PC-9 (cell line): ENCODE data around the gene DDI2. TPM values are rescaled to one million over a fixed set of nuclear protein-coding genes. Genes with fewer than 3 reads are reported as not detected.

Experiments used
- BruUV-seq: library from RNA; stranded (reverse); fragments of 400-500 nt; replicated peaks from 2 replicates; lab custom pipeline; 2021; lab: Mats Ljungman, UMichigan
- CTCF ChIA-PET: fragments of 300-600 bp; sonication (Branson Sonifier 250); formaldehyde crosslinking; loops from one replicate; lab custom pipeline; 2022; ENCODE audit warnings: antibody characterized with exemption; lab: Charles Lee
- POLR2A ChIA-PET: fragments of 300-600 bp; sonication (Branson Sonifier 250); formaldehyde crosslinking; loops from one replicate; lab custom pipeline; 2022; ENCODE audit warnings: antibody characterized with exemption; ENCODE audit not compliant: unreplicated experiment; lab: Charles Lee
- DNase-seq, 2 experiments: peaks; one replicate each; pipeline versions ENCODE4 v3.0.0 to v3.0.0-alpha.2; 2015 to 2022; ENCODE audit warnings: mixed read lengths in 1 of 2
- H2AFZ ChIP-seq: fragments of 200-600 bp; sonication (generic); 2 replicates; pipeline ENCODE4 v1.8.1; 2017; ENCODE audit warnings: antibody characterized with exemption
- H3F3A ChIP-seq: fragments of 200-600 bp; sonication (generic); 2 replicates; pipeline ENCODE4 v1.8.1; 2017; ENCODE audit warnings: antibody characterized with exemption, mild to moderate bottlenecking, low read depth; ENCODE audit not compliant: insufficient read depth
- H3K27ac ChIP-seq: fragments of 200-600 bp; sonication (generic); 2 replicates; pipeline ENCODE4 v1.6.1; 2016; ENCODE audit warnings: mixed run types
- H3K27me3 ChIP-seq: fragments of 200-600 bp; sonication (generic); 2 replicates; pipeline ENCODE4 v1.6.1; 2016; ENCODE audit warnings: low read depth, mixed run types; ENCODE audit not compliant: insufficient read depth
- H3K36me3 ChIP-seq: fragments of 200-600 bp; sonication (generic); 2 replicates; pipeline ENCODE4 v1.6.1; 2016; ENCODE audit warnings: low read depth, mixed run types
- H3K4me1 ChIP-seq: fragments of 200-600 bp; sonication (generic); replicated peaks from 2 replicates; pipeline ENCODE4 v1.6.1; 2016; ENCODE audit warnings: mixed run types; ENCODE audit not compliant: insufficient read depth
- H3K4me2 ChIP-seq: fragments of 200-600 bp; sonication (generic); 2 replicates; pipeline ENCODE4 v1.6.1; 2017; ENCODE audit warnings: mixed run types
- H3K4me3 ChIP-seq: fragments of 200-600 bp; sonication (generic); 2 replicates; pipeline ENCODE4 v1.6.1; 2016; ENCODE audit warnings: mixed run types
- H3K79me2 ChIP-seq: fragments of 200-600 bp; sonication (generic); 2 replicates; pipeline ENCODE4 v1.6.1; 2017; ENCODE audit warnings: low read depth, mixed run types
- H3K9me2 ChIP-seq: fragments of 200-600 bp; sonication (generic); 2 replicates; pipeline ENCODE4 v1.8.1; 2017; ENCODE audit warnings: mild to moderate bottlenecking; ENCODE audit not compliant: insufficient read depth
- H3K9me3 ChIP-seq: fragments of 200-600 bp; sonication (generic); 2 replicates; pipeline ENCODE4 v1.8.1; 2016; ENCODE audit warnings: low read depth; ENCODE audit not compliant: insufficient read depth
- H4K20me1 ChIP-seq: fragments of 200-600 bp; sonication (generic); 2 replicates; pipeline ENCODE4 v1.8.1; 2017; ENCODE audit not compliant: insufficient read depth
- EZH2 ChIP-seq: fragments of 200-600 bp; sonication (generic); IDR thresholded peaks from 2 replicates; pipeline ENCODE4 v1.8.0; 2017; ENCODE audit warnings: antibody characterized with exemption, low read depth
- intact Hi-C: fragments of 100-400 bp; cut with micrococcal nuclease; formaldehyde crosslinking; loops from one replicate; pipeline ENCODE4 v1.10.0; 2022; ENCODE audit not compliant: unreplicated experiment
- total RNA-seq: library from RNA; stranded (reverse); gene quantifications from 2 replicates; pipeline ENCODE4 v1.2.3, GENCODE V29; 2021
- TF ChIP-seq, protein P1 (sequence below): fragments of 200-600 bp; sonication (generic); conservative IDR thresholded peaks from 2 replicates; pipeline ENCODE4 v1.6.1; 2017; ENCODE audit warnings: mixed run types, antibody characterized with exemption, mild to moderate bottlenecking, moderate library complexity

The DDI2 gene
- total RNA-seq, 1 experiment from 2014 or later: 38.0 TPM

DNA sequence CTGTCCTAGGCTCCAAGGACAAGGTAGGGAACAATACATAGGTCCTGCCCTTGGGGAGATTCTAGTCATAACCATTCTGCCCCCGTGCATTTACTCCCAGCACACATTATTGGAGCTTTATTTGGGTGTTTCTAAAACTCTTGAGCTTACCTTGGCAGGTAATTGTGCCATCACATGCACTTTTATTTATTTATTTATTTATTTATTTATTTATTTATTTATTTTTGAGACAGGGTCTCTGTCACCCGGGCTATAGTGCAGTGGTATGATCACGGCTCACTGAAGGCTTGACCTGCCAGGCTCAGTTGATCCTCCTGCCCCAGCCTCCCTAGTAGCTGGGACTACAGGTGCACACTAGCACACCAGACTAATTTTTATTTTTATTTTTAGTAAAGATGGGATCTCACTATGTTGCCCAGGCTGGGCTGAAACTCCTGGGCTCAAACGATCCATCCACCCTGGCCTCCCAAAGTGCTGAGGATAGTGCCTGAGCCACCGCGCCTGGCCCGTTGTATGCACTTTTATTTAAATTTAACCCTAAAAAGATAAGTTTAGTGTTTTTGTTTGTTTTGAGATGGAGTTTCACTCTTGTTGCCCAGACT is 41.6 kb upstream of the DDI2 start:
- Histone ChIP-seq H3K4me1 (no peaks in the 10 kb centered on the region), H3F3A (no peaks in the 10 kb centered on the region), H3K9me2 (no peaks in the 10 kb centered on the region), H3K79me2 (no peaks in the 10 kb centered on the region), H3K9me3 (no peaks in the 10 kb centered on the region), H3K4me2 (no peak overlapping the region), H3K36me3 (no peaks in the 10 kb centered on the region), H3K27me3 (no peaks in the 10 kb centered on the region), H3K27ac (no peak overlapping the region), H3K4me3 (no peak overlapping the region), H2AFZ (no peak overlapping the region), H4K20me1 (no peaks in the 10 kb centered on the region)
- POLR2A ChIA-PET: no interaction called here
- no peak for DNase-seq
- CTCF ChIA-PET: no interaction called here
- intact Hi-C loops: no loop called here
- BruUV-seq: no TSS peak
- TF ChIP-seq, protein P1, sequence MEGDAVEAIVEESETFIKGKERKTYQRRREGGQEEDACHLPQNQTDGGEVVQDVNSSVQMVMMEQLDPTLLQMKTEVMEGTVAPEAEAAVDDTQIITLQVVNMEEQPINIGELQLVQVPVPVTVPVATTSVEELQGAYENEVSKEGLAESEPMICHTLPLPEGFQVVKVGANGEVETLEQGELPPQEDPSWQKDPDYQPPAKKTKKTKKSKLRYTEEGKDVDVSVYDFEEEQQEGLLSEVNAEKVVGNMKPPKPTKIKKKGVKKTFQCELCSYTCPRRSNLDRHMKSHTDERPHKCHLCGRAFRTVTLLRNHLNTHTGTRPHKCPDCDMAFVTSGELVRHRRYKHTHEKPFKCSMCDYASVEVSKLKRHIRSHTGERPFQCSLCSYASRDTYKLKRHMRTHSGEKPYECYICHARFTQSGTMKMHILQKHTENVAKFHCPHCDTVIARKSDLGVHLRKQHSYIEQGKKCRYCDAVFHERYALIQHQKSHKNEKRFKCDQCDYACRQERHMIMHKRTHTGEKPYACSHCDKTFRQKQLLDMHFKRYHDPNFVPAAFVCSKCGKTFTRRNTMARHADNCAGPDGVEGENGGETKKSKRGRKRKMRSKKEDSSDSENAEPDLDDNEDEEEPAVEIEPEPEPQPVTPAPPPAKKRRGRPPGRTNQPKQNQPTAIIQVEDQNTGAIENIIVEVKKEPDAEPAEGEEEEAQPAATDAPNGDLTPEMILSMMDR: no peak
- no peak for TF ChIP-seq EZH2

DNA sequence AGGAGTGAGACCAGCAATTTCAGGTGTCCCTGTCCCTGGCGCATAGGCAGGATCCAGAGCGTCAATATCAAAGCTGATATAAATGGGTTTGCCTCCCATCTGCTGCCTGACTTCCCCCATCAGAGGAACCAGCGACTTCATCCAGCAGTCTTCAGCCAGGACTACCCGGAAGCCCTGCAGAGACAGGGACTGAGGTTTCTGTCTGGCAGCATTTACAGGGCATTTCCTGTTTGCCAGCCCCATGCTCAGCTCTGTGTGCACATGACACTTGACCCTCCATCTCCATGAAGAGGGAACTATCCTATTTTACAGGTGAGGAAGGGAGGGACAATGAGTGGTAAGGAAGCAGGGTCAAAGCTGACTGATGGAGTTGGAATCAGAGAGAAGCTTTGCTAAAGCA is 39.6 kb upstream of the DDI2 start:
- Histone ChIP-seq H3K9me2 (no peaks in the 10 kb centered on the region), H2AFZ (no peak overlapping the region), H3K4me2 (no peak overlapping the region), H3K79me2 (no peaks in the 10 kb centered on the region), H3K36me3 (no peaks in the 10 kb centered on the region), H3F3A (no peaks in the 10 kb centered on the region), H3K27ac (no peak overlapping the region), H3K27me3 (no peaks in the 10 kb centered on the region), H3K4me1 (no peaks in the 10 kb centered on the region), H3K9me3 (no peaks in the 10 kb centered on the region), H3K4me3 (no peak overlapping the region), H4K20me1 (no peaks in the 10 kb centered on the region)
- intact Hi-C loops: no loop called here
- DNase-seq: no peak
- POLR2A ChIA-PET: interaction anchor here (0.5 kb wide), 1 partner anchor 219 kb away, joined by 9 read pairs; no protein-coding TSS in a partner anchor
- CTCF ChIA-PET: no interaction called here
- TF ChIP-seq, protein P1: no peak
- no peak for TF ChIP-seq EZH2
- no TSS peak for BruUV-seq

DNA sequence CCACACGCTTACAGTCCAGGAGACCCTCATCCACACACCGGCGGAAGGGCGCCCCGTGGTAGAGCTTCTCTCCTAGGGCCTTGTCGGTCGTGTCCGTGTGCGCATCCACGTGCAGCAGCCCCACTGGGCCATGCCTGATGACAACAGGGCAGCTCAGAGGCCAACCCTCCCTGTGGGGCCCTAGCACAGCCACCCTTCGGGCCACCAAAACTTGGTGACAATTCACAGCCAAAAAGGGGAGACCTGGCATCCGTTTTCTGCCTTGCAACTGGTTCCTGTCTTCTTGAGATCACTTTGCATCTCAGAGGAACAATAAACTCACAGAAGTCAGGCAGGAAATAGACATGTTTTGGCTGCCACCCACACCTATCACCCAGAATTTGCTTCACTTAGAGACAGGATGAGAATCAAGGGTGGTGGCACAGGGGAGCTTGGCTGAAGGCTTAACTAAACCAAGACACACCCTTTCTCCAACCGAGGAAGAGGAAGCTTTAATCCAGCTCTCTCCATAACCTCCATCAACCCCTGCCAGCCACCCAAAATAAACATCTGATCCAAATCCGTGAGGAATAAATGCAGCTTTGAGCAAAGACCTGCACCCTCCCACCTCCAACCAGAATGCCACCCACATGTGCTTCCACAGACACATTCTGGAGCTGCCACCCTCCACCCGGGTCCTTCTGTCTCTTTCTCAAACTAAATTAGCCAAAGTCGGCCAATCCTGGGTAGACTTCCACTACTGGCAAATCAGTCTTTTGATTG is 38.2 kb upstream of the DDI2 start:
- intact Hi-C loops: no loop called here
- Histone ChIP-seq H3K4me1 (no peaks in the 10 kb centered on the region), H3K27me3 (no peaks in the 10 kb centered on the region), H3K36me3 (no peaks in the 10 kb centered on the region), H3K27ac (no peak overlapping the region), H3F3A (no peaks in the 10 kb centered on the region), H3K4me3 (no peak overlapping the region), H3K4me2 (no peak overlapping the region), H3K9me3 (no peaks in the 10 kb centered on the region), H3K79me2 (no peaks in the 10 kb centered on the region), H4K20me1 (no peaks in the 10 kb centered on the region), H2AFZ (no peak overlapping the region), H3K9me2 (no peaks in the 10 kb centered on the region)
- ChIA-PET CTCF (no interaction called here), POLR2A (no interaction called here)
- TF ChIP-seq, protein P1: no peak
- TF ChIP-seq EZH2: no peak
- BruUV-seq: no TSS peak
- DNase-seq: no peak
